HL-60 (cell line): ENCODE measurements around the gene UNC13D.

Experiments
- CTCF ChIP-seq: IDR thresholded peaks from one replicate; pipeline ENCODE4 v1.5.1; 2011; ENCODE audit warnings: low read length, control low read depth, inconsistent platforms; ENCODE audit not compliant: insufficient read depth
- GABPA ChIP-seq: IDR thresholded peaks from 2 replicates; pipeline ENCODE4 v1.6.1; 2012; ENCODE audit warnings: low read depth
- POLR2AphosphoS5 ChIP-seq: IDR thresholded peaks from 2 replicates; pipeline ENCODE4 v1.6.1; 2012; ENCODE audit warnings: low read depth
- REST ChIP-seq: IDR thresholded peaks from 2 replicates; pipeline ENCODE4 v1.6.1; 2012; ENCODE audit warnings: low read depth; ENCODE audit not compliant: insufficient replicate concordance
- SPI1 ChIP-seq: IDR thresholded peaks from 2 replicates; pipeline ENCODE4 v1.6.1; 2012; ENCODE audit warnings: low read depth, mild to moderate bottlenecking, borderline replicate concordance

GRCh38 chr17:75891022-75891604, 46.9 kb upstream of the UNC13D start:
- TF ChIP-seq CTCF (no peak), POLR2AphosphoS5 (no peak; the same call in 1 of the 2 replicates), REST (no peak), GABPA (no peak), SPI1 (no peak)
